ENCODE data around the gene DCST1. TPM values are rescaled to one million over a fixed set of nuclear protein-coding genes. Genes with fewer than 3 reads are reported as not detected.

The DCST1 gene
- total RNA-seq, 1 experiment from 2014 or later: 0.32 TPM

- ChIA-PET RAD21 (ENCODE audit: low non-redundant PET in 1 of 2, low total read pairs in 2 of 2, uncharacterized antibody in 2 of 2, unreplicated experiment in 2 of 2) (no interaction called here), POLR2A (no interaction called here), CTCF (interaction anchor here (1.0 to 1.6 kb wide), 3 partner anchors 10 to 49 kb away, joined by 4 to 6 read pairs (median 4); no protein-coding TSS in a partner anchor)
- no peak overlapping the region for H3K9ac ChIP-seq (ENCODE audit: low read length)
- intact Hi-C loops (cut with micrococcal nuclease): no loop called here
- H3K9me2 ChIP-seq (ENCODE audit: insufficient read depth): no peaks in the 10 kb centered on the region
- no peaks in the 10 kb centered on the region for H4K20me1 ChIP-seq (ENCODE audit: insufficient read depth)
- ATAC-seq (no peak), DNase-seq (ENCODE audit: low read depth, low spot score) (no peak)
- H3K79me2 ChIP-seq (ENCODE audit: insufficient read depth, low read length): peaks cover 25% of the 10 kb centered on the region
- TF ChIP-seq, protein P1, sequence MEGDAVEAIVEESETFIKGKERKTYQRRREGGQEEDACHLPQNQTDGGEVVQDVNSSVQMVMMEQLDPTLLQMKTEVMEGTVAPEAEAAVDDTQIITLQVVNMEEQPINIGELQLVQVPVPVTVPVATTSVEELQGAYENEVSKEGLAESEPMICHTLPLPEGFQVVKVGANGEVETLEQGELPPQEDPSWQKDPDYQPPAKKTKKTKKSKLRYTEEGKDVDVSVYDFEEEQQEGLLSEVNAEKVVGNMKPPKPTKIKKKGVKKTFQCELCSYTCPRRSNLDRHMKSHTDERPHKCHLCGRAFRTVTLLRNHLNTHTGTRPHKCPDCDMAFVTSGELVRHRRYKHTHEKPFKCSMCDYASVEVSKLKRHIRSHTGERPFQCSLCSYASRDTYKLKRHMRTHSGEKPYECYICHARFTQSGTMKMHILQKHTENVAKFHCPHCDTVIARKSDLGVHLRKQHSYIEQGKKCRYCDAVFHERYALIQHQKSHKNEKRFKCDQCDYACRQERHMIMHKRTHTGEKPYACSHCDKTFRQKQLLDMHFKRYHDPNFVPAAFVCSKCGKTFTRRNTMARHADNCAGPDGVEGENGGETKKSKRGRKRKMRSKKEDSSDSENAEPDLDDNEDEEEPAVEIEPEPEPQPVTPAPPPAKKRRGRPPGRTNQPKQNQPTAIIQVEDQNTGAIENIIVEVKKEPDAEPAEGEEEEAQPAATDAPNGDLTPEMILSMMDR (IDR thresholded peaks at IDR 0.05 in 2 of 3, conservative IDR thresholded peaks at IDR 0.05 in 1 of 3; ENCODE audit: borderline replicate concordance in 1 of 3, insufficient read depth in 1 of 3, low read depth in 2 of 3, low read length in 2 of 3): no peak
- TF ChIP-seq EZH2phosphoT487 (IDR thresholded peaks at IDR 0.05; ENCODE audit: borderline replicate concordance) (no peak), REST (IDR thresholded peaks at IDR 0.05; ENCODE audit: low read depth) (no peak)
- H2AFZ ChIP-seq (ENCODE audit: low read depth, low read length, poor library complexity, severe bottlenecking): no peak overlapping the region
- peaks cover 22 to 56% of the 10 kb centered on the region in 2 experiments for H3K4me1 ChIP-seq (ENCODE audit: control insufficient read depth in 1 of 2, insufficient read depth in 2 of 2, low read length in 2 of 2)
- H3K4me2 ChIP-seq (ENCODE audit: low read length): no peak overlapping the region
- H3K36me3 ChIP-seq (ENCODE audit: control insufficient read depth in 1 of 2, insufficient read depth in 2 of 2, low read length in 2 of 2): no peaks in the 10 kb centered on the region; a peak in 1 of 4 replicates
- H3K27ac ChIP-seq (ENCODE audit: low read depth, low read length): no peak overlapping the region
- BruUV-seq (replicated peaks): no TSS peak
- H3K9me3 ChIP-seq (ENCODE audit: control insufficient read depth in 1 of 2, insufficient read depth in 1 of 2, low read depth in 1 of 2, low read length in 2 of 2): no peaks in the 10 kb centered on the region
- no peak overlapping the region for H3K4me3 ChIP-seq (replicated peaks in 1 of 2; ENCODE audit: low read depth in 1 of 2, low read length in 2 of 2)
- no peaks in the 10 kb centered on the region for H3K27me3 ChIP-seq (ENCODE audit: insufficient read depth, low read length)
Measured at GRCh38 chr1:155048449-155049334, 15.1 kb downstream of the DCST1 start.
